ENCODE data around the gene LRBA. TPM values are rescaled to one million over a fixed set of nuclear protein-coding genes. Genes with fewer than 3 reads are reported as not detected.
A peak's percentile ranks its signal among the peaks of the same experiment; 100 is the strongest.
"Not testable (repeated sequence)": the region's sequence is repeated elsewhere in the genome, so short reads cannot be mapped to it uniquely, and the experiment has no call there.

The LRBA gene
- total and polyA plus RNA-seq, 5 donors from 2014 or later = 23.0 to 95.3 (median 25.4) TPM

DNA sequence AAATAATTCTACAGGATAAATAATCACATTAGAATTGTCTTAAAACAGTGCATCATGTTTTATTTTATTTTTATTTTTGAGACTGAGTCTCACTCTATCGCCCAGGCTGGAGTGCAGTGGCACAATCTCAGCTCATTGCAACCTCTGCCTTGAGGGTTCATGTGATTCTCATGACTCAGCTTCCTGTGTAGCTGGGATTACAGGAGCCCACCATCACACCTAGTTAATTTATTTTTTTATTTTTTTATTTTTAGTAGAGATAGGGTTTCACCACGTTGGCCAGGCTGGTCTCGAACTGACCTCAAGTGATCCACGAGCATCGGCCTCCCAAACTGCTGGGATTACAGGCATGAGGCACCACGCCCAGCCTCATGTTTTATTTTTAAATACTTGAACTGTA, 353.5 kb downstream of the LRBA start:
- not testable (repeated sequence) for H3K4me3 Mint-ChIP-seq, H3K27ac Mint-ChIP-seq

DNA sequence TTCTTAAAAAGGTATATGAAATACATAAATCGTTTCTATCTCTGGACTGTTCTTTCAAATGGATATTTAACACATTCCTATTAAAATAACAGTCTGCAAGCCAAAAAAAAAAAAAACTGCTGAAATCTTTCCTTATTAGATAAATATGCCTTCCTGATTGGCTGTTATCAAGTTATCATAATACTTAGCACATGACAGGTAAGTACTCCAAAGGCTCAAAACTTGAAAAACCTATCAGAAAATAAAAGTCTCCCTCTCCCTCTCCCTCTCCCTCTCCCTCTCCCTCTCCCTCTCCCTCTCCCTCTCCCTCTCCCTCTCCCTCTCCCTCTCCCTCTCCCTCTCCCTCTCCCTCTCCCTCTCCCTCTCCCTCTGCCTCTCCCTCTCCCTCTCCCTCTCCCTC, 356.8 kb downstream of the LRBA start:
- not testable (repeated sequence) for H3K27ac ChIP-seq (ENCODE audit: insufficient read depth, low read length, poor library complexity, severe bottlenecking); H3K36me3 ChIP-seq (ENCODE audit: control insufficient read depth, insufficient read depth, low read length); DNase-seq; H3K9me3 Mint-ChIP-seq; H3K27me3 Mint-ChIP-seq; ATAC-seq (ENCODE audit: low read depth in 2 of 2); H3K4me1 ChIP-seq (ENCODE audit: control insufficient read depth, insufficient read depth, low read length, poor library complexity, severe bottlenecking); H3K4me1 Mint-ChIP-seq; H3K27me3 ChIP-seq (ENCODE audit: control insufficient read depth, insufficient read depth, low read length); H3K4me3 ChIP-seq (ENCODE audit: low read depth, low read length); H3K4me3 Mint-ChIP-seq; H3K9me3 ChIP-seq (ENCODE audit: control insufficient read depth in 2 of 2, low read length in 2 of 2); H3K27ac Mint-ChIP-seq
- H3K36me3 Mint-ChIP-seq = peaks cover 14% of the 10 kb centered on the region

More for the DNA sequence above, 353.5 kb downstream of the LRBA start:
- Mint-ChIP-seq H3K4me1 (peaks cover 0 to 15% (median 6%) of the 10 kb centered on the region in 4 donors), H3K36me3 (peaks cover 11% of the 10 kb centered on the region)
- not testable (repeated sequence) for H3K4me1 ChIP-seq (ENCODE audit: control insufficient read depth, insufficient read depth, low read length, poor library complexity, severe bottlenecking); H3K36me3 ChIP-seq (ENCODE audit: control insufficient read depth, insufficient read depth, low read length); H3K27me3 Mint-ChIP-seq; H3K27me3 ChIP-seq (ENCODE audit: control insufficient read depth, insufficient read depth, low read length); H3K9me3 ChIP-seq (ENCODE audit: control insufficient read depth in 2 of 2, low read length in 2 of 2); H3K4me3 ChIP-seq (ENCODE audit: low read depth, low read length); H3K27ac ChIP-seq (ENCODE audit: insufficient read depth, low read length, poor library complexity, severe bottlenecking); ATAC-seq (ENCODE audit: low read depth in 2 of 2); H3K9me3 Mint-ChIP-seq; DNase-seq

DNA sequence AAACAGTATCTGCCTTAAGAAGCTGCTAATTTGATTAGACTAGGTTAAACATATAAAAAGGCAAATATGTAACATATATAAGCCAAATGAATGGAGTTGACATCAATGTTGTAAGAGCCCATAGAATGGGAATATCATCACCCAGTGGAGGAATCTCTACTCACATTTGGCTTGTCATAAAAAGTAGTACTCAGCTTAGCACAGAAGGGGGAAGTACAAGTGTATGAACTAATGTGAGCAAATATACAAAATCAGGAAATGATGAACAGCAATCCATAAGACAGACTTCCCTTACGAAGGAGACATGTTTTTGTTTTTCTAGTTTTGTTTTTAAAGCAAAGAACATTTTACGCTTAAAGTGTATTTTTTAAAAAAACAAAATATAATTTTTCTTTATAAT, 358.2 kb downstream of the LRBA start:
- ATAC-seq (ENCODE audit: low read depth in 2 of 2) (no peak), DNase-seq (no peak)
- peaks cover 0 to 3% (median 0%) of the 10 kb centered on the region in 7 donors for H3K9me3 Mint-ChIP-seq
- Histone ChIP-seq H3K9me3 (ENCODE audit: control insufficient read depth in 2 of 2, low read length in 2 of 2) (no peaks in the 10 kb centered on the region), H3K4me1 (ENCODE audit: control insufficient read depth, insufficient read depth, low read length, poor library complexity, severe bottlenecking) (no peaks in the 10 kb centered on the region), H3K27me3 (ENCODE audit: control insufficient read depth, insufficient read depth, low read length) (no peaks in the 10 kb centered on the region), H3K27ac (ENCODE audit: insufficient read depth, low read length, poor library complexity, severe bottlenecking) (no peak overlapping the region), H3K36me3 (ENCODE audit: control insufficient read depth, insufficient read depth, low read length) (peaks cover 3% of the 10 kb centered on the region), H3K4me3 (ENCODE audit: low read depth, low read length) (no peak overlapping the region)
- H3K4me3 Mint-ChIP-seq = no peak overlapping the region
- H3K36me3 Mint-ChIP-seq = peaks cover 8% of the 10 kb centered on the region
- no peaks in the 10 kb centered on the region for H3K27me3 Mint-ChIP-seq
- H3K27ac Mint-ChIP-seq = no peak overlapping the region
- no peaks in the 10 kb centered on the region for H3K4me1 Mint-ChIP-seq

DNA sequence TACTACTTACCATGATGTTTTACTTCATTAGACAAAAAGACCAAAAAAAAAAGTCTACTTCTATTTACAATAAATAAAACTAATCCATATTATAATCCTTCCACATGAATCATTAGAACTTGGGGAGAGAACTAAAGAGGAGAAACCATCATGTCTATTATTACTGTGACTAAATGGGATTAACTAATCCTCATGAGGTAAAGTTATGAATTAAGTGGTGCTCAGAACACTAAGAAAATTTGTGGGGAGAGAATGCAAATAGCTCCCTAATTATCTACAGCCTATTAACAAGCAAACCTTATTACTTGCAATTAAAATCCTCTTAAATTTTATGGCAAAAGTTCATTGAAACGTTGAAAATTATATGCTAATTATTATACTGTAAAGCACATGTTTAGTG, 364.3 kb downstream of the LRBA start:
- Histone ChIP-seq H3K9me3 (ENCODE audit: control insufficient read depth in 2 of 2, low read length in 2 of 2) (no peaks in the 10 kb centered on the region), H3K27ac (ENCODE audit: insufficient read depth, low read length, poor library complexity, severe bottlenecking) (no peak overlapping the region), H3K4me3 (ENCODE audit: low read depth, low read length) (no peak overlapping the region), H3K4me1 (ENCODE audit: control insufficient read depth, insufficient read depth, low read length, poor library complexity, severe bottlenecking) (no peaks in the 10 kb centered on the region), H3K36me3 (ENCODE audit: control insufficient read depth, insufficient read depth, low read length) (no peaks in the 10 kb centered on the region), H3K27me3 (ENCODE audit: control insufficient read depth, insufficient read depth, low read length) (no peaks in the 10 kb centered on the region)
- no peak for ATAC-seq (ENCODE audit: low read depth in 2 of 2)
- H3K27ac Mint-ChIP-seq = no peak overlapping the region
- no peak overlapping the region for H3K4me3 Mint-ChIP-seq
- H3K4me1 Mint-ChIP-seq = peaks cover 0 to 14% (median 3%) of the 10 kb centered on the region in 4 donors
- no peak for DNase-seq
- peaks cover 6% of the 10 kb centered on the region for H3K36me3 Mint-ChIP-seq
- peaks cover 0 to 1% (median 0%) of the 10 kb centered on the region in 7 donors for H3K9me3 Mint-ChIP-seq
- no peaks in the 10 kb centered on the region for H3K27me3 Mint-ChIP-seq

DNA sequence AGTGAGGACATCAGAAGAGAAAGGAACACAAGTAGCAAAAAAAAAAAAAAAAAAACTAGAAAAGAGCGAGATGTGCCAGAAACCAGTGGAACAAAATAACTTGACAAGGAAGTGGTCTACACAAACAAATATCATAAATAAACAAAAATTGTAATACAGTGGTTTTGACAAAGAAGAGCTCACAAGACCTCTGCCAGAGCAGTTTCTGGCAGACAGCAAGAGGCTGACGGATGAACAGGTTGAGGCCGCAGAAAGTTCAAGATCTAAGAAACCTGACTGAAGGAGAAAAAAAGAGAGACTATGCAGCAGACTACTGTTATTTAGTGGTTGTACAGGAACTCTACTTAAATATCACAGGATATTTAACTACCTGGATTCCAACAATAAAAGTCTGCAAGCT, 367.0 kb downstream of the LRBA start:
- Mint-ChIP-seq H3K27ac (no peak overlapping the region), H3K27me3 (no peaks in the 10 kb centered on the region), H3K9me3 (no peaks in the 10 kb centered on the region), H3K4me3 (no peak overlapping the region), H3K4me1 (peaks cover 0 to 14% (median 5%) of the 10 kb centered on the region in 4 donors), H3K36me3 (peaks cover 9% of the 10 kb centered on the region)
- no peak for DNase-seq
- Histone ChIP-seq H3K9me3 (ENCODE audit: control insufficient read depth in 2 of 2, low read length in 2 of 2) (no peaks in the 10 kb centered on the region), H3K36me3 (ENCODE audit: control insufficient read depth, insufficient read depth, low read length) (no peaks in the 10 kb centered on the region), H3K27ac (ENCODE audit: insufficient read depth, low read length, poor library complexity, severe bottlenecking) (no peak overlapping the region), H3K4me3 (ENCODE audit: low read depth, low read length) (no peak overlapping the region), H3K4me1 (ENCODE audit: control insufficient read depth, insufficient read depth, low read length, poor library complexity, severe bottlenecking) (no peaks in the 10 kb centered on the region), H3K27me3 (ENCODE audit: control insufficient read depth, insufficient read depth, low read length) (no peaks in the 10 kb centered on the region)
- ATAC-seq (ENCODE audit: low read depth in 2 of 2) = no peak

DNA sequence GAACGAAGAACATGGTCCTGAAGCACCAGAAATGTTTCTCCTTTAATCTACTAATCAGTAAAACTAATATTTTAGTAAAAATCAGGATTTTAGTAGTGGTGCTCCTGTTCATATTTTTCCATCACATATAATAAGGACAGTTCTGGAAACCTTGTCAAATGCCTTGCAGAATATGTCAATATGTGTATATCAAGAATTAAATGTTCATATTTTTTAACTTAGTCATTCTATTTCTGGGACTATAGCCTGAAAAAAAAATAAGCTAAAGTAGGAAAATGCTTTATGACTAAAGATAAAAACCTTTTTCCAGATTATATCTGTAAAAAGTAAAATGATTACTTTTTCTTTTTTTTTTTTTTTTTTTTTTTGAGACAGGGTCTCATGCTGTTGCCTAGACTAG, 368.1 kb downstream of the LRBA start:
- DNase-seq (no peak), ATAC-seq (ENCODE audit: low read depth in 2 of 2) (no peak)
- Histone ChIP-seq H3K4me1 (ENCODE audit: control insufficient read depth, insufficient read depth, low read length, poor library complexity, severe bottlenecking) (no peaks in the 10 kb centered on the region), H3K36me3 (ENCODE audit: control insufficient read depth, insufficient read depth, low read length) (no peaks in the 10 kb centered on the region), H3K27ac (ENCODE audit: insufficient read depth, low read length, poor library complexity, severe bottlenecking) (no peak overlapping the region), H3K4me3 (ENCODE audit: low read depth, low read length) (no peak overlapping the region), H3K27me3 (ENCODE audit: control insufficient read depth, insufficient read depth, low read length) (no peaks in the 10 kb centered on the region), H3K9me3 (ENCODE audit: control insufficient read depth in 2 of 2, low read length in 2 of 2) (no peaks in the 10 kb centered on the region)
- Mint-ChIP-seq H3K36me3 (peaks cover 12% of the 10 kb centered on the region), H3K27ac (no peak overlapping the region), H3K27me3 (no peaks in the 10 kb centered on the region), H3K9me3 (no peaks in the 10 kb centered on the region), H3K4me1 (peaks cover 0 to 14% (median 5%) of the 10 kb centered on the region in 4 donors), H3K4me3 (no peak overlapping the region)

DNA sequence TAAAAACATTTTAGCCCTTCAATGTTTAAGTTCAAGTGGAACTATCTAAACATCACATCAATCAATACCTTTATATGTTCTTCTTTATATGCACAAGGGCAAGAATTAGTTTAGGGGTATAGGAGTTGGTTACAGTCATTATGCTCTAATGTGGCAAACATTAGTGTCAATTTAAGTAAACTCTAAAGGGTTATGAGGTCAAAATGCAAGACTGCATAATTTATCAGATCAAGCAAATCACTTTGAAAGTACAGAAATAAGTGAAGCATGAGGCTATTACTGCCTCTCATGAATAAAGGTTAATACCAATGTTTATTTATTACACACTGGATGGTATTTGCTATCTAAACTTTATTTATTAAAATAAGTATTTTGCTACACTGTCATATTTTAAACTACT, 373.5 kb downstream of the LRBA start:
- Histone ChIP-seq H3K4me3 (ENCODE audit: low read depth, low read length) (no peak overlapping the region), H3K27me3 (ENCODE audit: control insufficient read depth, insufficient read depth, low read length) (no peaks in the 10 kb centered on the region), H3K9me3 (ENCODE audit: control insufficient read depth in 2 of 2, low read length in 2 of 2) (no peaks in the 10 kb centered on the region), H3K36me3 (ENCODE audit: control insufficient read depth, insufficient read depth, low read length) (no peaks in the 10 kb centered on the region), H3K4me1 (ENCODE audit: control insufficient read depth, insufficient read depth, low read length, poor library complexity, severe bottlenecking) (no peaks in the 10 kb centered on the region), H3K27ac (ENCODE audit: insufficient read depth, low read length, poor library complexity, severe bottlenecking) (no peak overlapping the region)
- no peak for ATAC-seq (ENCODE audit: low read depth in 2 of 2)
- Mint-ChIP-seq H3K9me3 (peaks cover 0 to 8% (median 0%) of the 10 kb centered on the region in 7 donors), H3K27ac (no peak overlapping the region), H3K4me3 (no peak overlapping the region), H3K4me1 (peaks cover 0 to 11% (median 2%) of the 10 kb centered on the region in 4 donors), H3K36me3 (peaks cover 9% of the 10 kb centered on the region), H3K27me3 (no peaks in the 10 kb centered on the region)
- peak in 1 of 3 donors; percentile 7 for DNase-seq

DNA sequence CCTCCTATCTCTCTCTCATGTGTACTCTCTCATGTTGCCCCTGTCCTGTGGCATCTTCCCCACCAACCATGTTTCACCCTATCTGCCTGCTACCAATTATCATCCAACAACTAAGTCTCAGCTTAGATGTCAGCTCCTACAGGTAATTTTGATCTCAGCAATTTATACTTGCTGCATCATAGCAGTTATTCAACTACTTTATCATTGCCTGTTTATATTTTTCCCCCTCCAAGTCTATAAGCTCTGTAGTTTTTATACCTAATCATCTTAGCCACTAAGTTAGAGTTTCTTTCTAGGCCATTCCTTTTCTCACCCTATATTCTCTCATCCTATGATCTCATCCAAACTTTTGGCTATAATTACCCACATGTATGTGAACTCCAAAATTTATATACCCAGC, 382.4 kb downstream of the LRBA start:
- no peak overlapping the region for H3K4me3 ChIP-seq (ENCODE audit: low read depth, low read length)
- no peak overlapping the region for H3K4me3 Mint-ChIP-seq
- H3K27ac Mint-ChIP-seq = no peak overlapping the region
- peaks cover 2% of the 10 kb centered on the region for H3K36me3 ChIP-seq (ENCODE audit: control insufficient read depth, insufficient read depth, low read length)
- H3K27ac ChIP-seq (ENCODE audit: insufficient read depth, low read length, poor library complexity, severe bottlenecking) = no peak overlapping the region
- H3K4me1 ChIP-seq (ENCODE audit: control insufficient read depth, insufficient read depth, low read length, poor library complexity, severe bottlenecking) = no peaks in the 10 kb centered on the region
- DNase-seq = no peak
- peaks cover 2 to 25% (median 9%) of the 10 kb centered on the region in 7 donors for H3K9me3 Mint-ChIP-seq
- ATAC-seq (ENCODE audit: low read depth in 2 of 2) = no peak
- peaks cover 0 to 5% of the 10 kb centered on the region in 2 experiments for H3K9me3 ChIP-seq (ENCODE audit: control insufficient read depth in 2 of 2, low read length in 2 of 2)
- peaks cover 0 to 8% (median 6%) of the 10 kb centered on the region in 4 donors for H3K4me1 Mint-ChIP-seq
- H3K27me3 ChIP-seq (ENCODE audit: control insufficient read depth, insufficient read depth, low read length) = no peaks in the 10 kb centered on the region
- peaks cover 37% of the 10 kb centered on the region for H3K36me3 Mint-ChIP-seq
- H3K27me3 Mint-ChIP-seq = no peaks in the 10 kb centered on the region

Data from CD4-positive, CD25-positive, alpha-beta regulatory T cell (primary cell).